GM18511 (cell line): ENCODE measurements around the gene CCNL2.
"Not testable (repeated sequence)": the region's sequence is repeated elsewhere in the genome, so short reads cannot be mapped to it uniquely, and the experiment has no call there.

Experiments used
- ATAC-seq: cut with Tn5 transposase; IDR thresholded peaks from one replicate; pipeline ENCODE4 v1.9.1; 2021; ENCODE audit warnings: mild to moderate bottlenecking, moderate library complexity; ENCODE audit not compliant: unreplicated experiment

Gene CCNL2

DNA sequence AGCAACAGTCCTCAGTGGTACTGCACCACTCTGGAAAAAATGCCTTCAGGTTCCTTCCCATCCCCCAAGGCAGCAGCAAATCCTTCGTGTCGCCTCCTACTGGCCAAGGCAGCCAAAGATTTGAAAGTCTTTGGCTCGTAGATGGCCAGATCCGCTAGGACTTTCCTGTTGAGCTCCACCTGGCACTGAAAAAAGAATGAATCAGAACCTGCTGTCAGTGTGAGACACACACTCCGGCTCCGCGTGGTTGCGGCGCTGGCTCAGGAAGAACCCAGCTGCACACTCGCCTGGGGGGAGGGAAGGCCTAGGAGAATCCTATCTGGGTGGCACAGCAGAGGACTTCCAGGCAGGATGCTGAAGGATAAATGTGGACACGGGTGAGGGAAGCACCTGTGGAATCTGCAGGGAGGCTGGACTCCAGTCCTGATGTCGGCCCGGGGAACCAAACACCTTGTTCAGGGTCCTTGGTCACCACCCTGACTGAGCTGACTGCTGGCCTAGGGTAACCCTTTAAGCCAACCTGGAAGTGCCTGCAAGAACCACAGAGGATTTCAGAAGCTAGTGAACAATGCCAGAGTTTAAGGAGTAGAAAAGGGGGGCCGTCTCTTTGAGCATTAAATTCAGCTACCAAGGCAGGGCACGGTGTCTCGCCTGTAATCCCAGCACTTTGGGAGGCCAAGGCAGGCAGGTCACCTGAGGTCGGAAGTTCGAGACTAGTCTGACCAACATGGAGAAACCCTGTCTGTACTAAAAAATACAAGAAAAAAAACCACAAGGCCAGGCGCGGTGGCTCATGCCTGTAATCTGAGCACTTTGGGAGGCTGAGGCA is 3.2 kb upstream of the CCNL2 start:
- ATAC-seq: no peak

DNA sequence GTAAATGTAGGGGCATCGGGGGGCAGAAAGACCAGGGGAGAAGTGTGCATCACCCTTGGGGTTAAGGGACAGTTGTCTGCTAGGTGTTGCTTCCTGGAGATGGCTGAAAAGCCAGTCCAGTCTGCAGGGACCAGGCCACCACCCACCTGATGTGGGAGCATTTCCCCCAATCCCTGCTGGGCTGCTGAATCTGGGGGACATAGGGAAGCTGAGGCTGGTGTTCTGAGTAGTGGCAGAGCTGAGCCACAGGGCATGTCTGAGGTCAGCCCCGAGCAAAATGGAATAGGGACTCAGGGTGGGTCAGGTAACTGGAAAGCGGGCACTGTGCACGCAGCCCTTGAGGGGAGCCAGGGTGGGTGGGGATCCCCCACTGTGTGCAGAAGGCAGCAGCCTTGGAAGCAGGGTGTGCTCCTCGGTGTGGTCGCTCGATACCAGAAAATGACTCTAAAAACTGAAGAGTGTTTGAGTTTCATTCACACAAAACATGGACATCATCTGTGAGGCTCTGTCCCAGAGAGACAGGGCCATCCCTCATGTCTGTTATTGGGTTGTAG is 2.4 kb upstream of the CCNL2 start:
- ATAC-seq: no peak

DNA sequence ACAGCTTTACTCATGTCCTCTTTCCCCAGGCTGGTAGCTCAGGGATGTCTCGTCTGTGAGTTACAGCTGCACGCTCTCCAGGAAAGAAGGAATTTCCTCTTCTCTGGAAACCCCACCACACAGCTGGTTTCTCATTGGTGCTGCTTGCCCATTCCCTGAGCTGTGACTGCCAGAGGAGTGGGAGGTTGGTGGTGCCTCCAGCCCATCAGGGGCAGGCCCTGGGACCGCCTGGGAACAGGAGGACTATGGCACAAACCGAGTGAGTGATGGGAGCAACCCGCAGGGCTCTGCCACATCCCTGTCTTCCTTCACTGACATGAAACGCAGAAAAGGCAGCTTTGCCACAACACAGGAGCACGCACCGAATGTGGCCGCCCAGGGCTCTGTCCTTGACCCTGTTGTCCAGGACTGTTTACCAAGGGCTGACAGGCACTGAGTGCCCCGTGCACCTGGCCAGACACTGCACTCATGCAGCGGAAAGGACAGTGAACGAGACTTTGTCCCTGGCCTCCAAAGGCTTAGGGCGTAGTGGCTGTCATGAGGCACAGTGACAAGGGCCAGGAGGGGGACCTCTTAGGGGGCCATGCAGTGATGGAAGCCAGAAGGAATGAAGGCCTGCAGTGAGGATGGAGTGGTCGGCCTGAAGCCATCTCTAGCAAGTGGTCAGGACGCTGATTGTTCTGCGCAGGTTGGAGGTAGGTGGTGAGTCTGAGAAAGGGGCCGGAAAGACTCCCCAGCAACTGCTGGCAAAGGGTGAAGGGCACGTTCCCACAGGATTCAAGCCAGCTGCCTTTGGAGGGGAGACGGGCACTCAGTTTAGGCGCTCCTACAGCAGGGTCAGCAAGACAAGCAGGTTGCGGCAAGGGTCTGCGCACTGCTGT is 1.7 kb upstream of the CCNL2 start:
- ATAC-seq: no peak

DNA sequence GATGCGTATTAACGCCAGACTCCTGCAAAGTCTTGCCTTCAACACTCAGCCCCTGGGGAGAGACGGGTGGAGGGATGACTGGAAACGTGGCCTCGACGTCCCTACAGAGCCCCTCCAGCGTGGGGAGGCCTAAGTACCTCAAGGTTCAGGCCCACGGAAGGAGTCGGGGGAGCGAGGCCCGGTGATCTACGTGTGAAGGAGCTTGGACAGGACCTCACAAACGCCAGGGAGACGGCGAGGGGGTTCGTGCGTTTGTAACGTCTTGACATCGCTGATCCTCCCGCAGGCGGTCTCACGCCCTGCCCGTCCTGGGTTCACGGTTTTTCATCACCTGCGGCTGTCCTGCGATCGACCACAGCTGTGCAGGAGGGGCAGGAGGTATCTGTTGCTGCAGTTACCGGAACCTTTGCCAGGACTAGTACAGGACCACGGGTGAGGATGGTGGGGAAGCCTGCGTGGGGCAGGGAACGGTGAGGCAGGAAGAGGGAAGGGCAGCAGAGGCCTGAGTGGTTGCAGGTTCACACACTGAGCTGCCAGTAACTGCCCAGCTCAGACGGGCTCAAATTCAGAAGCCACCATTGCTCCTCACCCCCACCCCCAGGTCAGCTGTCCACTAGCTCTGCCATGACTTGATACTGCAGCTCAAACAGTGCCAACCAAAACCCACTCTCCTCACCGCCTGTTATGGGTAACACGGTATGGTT is 889 bp upstream of the CCNL2 start:
- peak; percentile 4 for ATAC-seq

DNA sequence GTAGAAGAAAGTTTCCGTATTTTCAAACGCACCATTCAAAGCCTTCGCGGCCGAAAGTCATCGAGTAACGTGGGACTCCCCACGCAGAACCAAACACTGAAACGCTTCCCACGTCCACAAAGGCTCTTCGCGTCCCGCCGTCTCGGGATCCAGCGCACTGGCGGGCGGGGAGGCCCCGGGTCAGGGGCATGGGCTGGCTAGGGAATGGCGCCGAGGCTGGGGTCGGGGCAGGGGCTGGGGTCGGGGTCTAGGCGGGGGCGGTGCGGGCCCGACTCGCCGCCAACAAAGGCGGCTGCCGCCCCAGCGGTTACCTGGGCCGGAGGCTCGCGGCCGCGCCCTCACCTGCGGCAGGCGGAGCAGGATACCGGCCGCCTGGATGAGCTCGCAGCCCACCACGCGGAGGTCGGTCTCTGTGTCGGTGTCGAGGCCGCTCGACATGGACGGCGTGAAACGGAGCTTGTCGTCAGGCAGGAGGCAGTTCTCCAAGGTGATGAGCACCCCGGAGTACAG is 403 bp downstream of the CCNL2 start:
- peak; percentile 1 for ATAC-seq

DNA sequence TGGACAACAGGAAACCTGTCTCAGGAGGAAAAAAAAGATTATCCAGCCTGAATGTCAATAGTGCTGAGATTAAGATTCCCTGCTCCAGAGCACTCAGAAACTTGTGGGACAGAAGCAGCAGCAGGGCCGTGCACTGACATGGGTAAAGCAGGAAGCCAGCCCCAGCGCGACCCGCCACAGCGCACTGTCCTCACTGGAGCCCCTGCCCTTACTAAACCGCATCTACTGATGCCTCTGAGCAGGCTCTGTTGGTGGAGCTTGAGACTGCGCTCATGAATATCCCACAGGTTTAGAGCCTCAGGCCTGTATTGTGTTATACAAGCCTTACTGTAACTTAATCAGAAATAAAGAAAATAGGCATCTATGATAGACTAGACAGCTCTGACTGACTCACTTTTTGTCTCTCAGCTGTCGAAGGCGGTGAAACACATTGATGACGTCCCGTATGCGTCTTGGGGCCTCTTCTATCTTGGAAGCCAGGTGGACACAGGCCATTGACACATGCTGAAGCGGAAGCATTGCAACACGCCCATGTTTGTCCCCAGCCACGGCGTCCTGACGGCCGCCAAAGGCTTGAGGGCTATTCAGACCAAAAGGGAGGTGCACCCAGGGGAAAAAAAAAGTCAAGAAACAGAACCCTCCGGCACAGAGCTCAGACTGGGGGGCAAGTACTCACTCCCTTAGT is 1.2 kb downstream of the CCNL2 start:
- ATAC-seq: no peak

DNA sequence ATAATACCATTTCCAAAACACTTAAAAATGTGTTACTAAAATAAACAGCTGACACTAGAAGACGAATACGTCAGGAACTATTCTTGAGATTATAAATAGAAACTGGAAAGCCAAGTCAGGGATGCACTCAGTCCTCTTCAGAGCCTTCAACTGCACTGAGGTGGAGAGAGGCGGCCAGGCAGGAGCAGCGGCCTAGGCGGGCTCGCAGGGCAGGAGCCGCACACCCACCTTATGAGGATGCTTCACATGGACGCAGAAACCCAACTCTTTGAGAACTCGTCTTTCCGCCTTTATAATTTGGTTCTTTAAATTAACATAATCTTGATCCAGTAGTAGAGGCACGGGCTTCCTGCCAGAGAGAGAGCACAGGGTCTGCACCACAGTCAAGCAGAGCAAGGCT is 4.0 kb downstream of the CCNL2 start:
- no peak for ATAC-seq

DNA sequence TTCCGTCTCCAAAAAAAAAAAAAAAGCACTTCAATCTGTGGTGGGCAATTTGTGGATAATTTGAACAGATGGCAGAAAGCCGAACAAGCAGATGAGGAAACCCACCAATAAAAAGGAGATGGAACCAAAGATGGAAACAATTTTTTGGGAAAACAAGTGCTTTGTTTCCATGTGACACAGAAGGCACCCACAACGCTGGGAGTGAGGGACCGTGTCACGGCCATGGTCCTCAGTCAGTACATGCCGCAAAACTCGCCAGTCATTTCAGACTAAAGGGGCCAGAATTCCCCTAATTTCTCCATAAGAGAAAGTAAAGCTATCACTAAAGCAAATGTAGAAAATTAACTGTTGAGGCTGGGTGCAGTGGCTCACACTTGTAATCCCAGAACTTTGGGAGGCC is 5.0 kb downstream of the CCNL2 start:
- no peak for ATAC-seq

DNA sequence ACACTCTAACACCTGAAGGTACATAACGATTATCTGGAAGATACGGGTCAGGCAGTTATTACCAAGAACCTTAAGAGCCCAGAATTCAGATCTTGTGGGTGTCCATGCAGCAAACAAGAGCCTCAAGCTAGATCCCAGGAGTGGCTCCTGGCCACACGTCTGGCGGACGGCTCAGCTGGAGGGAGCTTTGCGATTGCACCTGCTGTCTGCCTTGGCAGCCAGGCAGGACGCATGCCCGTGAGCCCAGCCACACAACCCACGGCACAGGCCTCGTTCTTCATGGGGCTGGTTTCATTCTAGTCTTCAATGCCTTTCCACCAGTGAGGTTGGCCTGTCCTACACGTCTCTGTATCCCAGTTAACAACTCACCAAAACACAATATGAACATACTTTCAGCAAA is 5.7 kb downstream of the CCNL2 start:
- no peak for ATAC-seq

DNA sequence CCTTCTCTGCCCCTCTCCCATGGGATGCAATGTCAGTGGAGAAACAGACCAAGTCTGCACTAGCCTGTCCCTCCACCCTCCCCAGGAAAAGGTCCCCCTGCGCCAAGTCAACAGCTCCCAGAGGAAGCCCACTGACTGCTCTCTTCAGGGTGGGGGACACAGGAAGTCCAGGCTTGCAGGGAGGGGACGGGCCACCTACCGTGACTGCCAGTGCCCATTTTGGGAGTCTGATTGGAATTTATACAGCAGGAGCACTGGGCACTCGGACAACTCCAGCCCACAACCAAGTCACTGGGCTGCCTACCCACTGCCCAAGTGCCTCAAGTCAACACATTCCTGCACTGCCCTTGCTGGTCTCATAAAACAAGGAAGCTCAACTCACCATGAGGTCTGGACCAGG is 6.1 kb downstream of the CCNL2 start:
- ATAC-seq: no peak

DNA sequence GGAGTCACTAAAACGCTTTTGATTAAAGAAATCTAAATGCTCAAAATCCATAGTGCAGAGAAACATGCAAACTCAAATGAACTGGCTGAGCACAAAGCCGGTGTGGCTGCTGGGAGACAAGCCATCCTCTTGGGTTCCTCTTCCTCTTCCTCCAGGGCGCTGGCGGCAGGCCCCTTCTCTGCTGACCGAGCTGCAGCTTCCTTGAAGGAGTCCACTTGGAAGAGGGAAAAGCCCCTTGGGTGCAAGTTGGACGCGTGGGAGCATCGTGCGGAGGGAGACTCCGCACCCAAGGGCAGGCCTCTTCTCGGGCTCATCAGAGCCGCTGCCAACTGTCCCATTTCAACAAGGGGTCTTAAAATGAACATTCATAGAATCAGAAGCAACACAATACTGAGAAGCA is 7.9 kb downstream of the CCNL2 start:
- ATAC-seq: no peak

DNA sequence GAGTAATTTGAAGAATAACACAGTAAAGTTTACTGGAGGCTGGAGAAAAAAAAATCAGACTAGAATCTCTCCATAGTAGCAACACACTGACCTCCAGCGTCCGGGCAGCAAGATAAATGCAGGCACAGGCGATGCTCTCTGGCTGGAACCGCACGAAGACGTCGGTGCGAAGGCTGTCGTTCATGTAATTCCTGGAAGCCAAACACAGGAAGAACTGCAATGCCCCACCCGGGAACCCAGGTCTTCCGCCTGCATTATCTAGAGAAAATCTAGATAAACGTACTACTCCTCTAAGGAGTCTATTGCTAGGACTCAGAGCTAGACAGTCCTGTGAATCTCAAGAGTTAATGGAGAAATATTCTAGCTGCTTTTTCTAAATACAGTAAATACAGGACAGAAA is 8.5 kb downstream of the CCNL2 start:
- no peak for ATAC-seq

DNA sequence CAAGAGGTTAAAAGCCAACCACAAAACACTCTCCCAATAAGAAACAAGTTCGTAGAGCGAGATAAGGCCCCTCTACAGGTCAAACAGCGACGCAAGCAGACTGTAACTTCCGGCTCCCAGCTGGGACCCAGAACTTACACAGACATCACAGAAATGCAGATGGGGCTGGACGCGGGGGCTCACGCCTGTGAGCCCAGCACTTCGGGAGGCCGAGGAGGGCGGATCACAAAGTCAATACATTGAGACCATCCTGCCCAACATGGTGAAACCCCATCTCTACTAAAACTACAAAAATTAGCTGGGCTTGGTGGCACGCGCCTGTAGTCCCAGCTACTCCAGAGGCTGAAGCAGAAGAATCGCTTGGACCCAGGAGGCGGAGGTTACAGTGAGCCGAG is 11.1 kb downstream of the CCNL2 start:
- ATAC-seq: no peak

DNA sequence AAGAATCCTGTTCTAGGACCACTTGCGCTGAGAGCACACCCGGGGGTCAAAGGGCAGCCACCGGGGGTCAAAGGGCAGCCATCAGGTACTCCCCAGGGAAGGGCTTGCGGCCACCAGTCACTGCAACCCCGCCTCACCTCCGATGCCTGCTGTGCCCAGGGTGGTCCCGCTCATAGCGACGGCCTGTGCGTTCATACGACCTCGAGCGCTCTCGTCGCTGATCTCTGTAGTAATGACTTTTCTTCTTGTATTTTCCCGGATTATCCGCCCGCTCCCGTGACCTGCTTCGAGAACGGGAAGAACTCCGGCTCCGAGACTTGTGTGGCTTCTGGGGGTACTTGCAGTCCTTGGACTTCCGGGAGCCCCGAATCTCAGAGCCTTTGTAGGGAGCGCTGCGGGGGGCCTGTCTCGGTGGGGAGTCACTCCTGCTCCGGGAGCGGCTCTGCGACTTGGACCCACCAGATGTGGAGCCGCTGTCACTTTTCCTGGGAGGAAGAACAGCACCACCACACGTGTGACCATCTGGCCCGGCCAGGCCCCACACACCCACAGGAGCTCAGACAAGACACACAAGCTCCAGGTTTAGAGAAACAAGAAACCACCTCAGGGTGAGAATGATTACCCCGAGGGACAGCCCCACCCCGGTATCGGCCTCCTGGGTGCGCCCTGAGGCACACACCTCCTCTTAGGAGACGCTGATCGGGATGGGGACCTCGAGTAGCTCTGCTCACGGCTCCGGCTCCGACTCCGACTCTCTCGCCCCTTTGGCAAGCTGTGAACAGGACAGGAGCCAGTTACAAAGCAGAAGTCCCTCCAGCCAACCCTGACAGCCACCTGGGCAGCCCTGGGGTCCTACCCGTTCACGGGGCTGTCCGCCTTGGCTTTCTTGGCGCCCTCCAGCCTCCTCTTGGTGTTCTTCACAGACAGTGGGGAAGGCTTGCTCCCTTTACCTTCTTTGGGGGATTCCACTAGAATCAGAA is 11.7 kb downstream of the CCNL2 start:
- ATAC-seq: no peak

DNA sequence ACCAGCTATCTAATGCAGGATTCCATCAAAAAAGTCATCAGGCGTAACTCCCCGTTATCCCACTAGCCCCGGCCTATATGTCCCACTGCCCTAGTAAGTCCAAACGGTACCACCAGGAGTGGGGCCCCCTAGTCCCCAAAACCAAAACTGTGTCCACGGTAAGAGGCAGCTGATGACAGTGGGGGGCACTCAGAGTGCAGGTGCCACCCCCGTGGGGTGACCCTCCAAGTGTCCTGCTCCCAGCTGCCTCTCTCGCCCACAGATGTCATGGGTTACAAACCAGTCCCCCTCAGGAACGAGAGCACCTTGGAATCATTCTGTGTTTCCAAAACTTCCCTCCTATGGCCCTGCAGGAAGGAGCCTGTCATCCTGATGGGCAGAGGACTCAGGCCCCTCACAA is 13.2 kb downstream of the CCNL2 start:
- no peak for ATAC-seq

DNA sequence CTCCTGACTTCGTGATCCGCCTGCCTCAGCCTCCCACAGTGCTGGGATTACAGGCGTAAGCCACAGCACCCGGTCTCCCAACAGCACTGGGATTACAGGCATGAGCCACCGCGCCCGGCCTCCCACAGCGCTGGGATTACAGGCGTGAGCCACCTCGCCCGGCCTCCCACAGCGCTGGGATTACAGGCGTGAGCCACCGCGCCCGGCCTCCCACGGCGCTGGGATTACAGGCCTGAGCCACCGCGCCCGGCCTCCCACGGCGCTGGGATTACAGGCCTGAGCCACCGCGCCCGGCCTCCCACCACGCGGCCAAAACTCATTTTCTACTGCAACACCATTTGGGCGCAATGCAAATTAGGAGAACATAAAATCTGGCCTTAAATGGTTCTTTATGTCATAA is 13.8 kb downstream of the CCNL2 start:
- not testable (repeated sequence) for ATAC-seq

DNA sequence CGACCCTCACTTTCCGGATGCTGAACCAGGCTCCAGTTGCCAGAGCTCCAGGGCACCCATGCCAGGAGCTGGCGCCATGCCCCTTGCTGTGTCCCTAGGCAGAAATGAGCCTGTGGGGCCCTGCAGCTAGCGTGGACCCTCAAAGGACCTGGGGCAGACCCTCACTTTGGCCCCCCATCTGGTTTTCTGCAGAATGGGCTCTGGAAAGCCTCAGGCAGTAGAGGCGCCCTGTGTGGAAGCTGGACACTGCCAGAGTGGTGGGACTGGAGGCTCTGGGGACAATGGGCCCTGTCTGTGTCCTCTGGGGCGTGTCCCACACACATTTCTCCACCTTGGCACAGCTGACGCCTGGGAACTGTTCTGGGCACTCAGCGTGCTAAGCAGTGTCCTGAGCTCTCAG is 17.8 kb downstream of the CCNL2 start:
- ATAC-seq: no peak

DNA sequence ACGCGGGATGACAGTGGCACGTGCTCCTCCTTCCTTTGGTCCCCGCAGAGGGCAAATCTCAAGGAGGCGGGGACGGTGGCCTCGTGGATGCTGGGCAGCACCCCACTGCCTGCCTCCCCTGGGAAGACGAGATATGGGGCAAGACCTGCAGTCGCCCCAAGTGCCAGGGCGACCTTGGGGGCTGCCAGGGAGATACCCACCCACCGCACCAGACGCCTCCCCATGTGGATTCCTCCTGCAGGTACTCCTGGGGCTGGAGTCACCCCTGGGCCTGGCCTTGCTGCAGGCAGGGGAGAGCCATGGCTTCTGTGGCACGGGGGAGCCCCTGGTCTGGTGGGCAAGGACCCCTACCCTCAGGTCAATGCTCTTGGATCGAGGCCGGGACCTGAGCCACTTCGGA is 18.3 kb downstream of the CCNL2 start:
- ATAC-seq: no peak

DNA sequence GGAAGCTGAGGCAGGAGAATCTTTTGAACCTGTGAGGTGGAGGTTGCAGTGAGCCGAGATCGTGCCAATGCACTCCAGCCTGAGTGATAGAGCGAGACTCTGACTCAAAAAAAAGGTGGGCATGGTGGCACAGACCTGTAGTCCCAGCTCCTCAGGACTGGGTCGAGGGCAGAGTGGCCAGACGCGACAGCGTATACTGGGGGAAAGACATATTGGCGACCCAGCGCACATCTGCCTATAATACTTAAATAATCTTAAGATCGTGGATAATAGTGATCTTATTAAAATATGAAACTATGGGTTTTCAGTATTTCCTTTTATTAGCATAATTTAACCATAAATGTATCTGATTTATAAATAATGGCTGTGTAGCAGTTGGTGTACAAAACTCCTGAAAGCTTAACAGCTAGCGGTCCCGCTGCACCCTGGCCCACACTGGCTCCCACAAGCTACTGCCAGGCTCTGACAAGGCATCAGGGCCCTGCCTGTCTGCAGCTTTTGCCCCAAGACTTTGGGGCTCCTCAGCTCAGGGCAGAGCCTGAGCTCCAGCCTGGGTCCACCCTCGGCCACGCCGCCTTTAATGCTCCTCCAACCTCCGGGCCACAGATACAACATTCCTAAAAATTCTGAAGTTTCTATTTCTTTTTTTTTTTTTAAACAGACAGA is 21.5 kb downstream of the CCNL2 start:
- no peak for ATAC-seq
